UCSD-AML1 (cell line): ENCODE data around the gene CAMTA1.
"Not testable (repeated sequence)": the region's sequence is repeated elsewhere in the genome, so short reads cannot be mapped to it uniquely, and the experiment has no call there.

Experiments used
- DNase-seq: peaks from one replicate; lab custom pipeline; 2025; ENCODE audit not compliant: unreplicated experiment; lab: John Stamatoyannopoulos, UW

The CAMTA1 gene

DNA sequence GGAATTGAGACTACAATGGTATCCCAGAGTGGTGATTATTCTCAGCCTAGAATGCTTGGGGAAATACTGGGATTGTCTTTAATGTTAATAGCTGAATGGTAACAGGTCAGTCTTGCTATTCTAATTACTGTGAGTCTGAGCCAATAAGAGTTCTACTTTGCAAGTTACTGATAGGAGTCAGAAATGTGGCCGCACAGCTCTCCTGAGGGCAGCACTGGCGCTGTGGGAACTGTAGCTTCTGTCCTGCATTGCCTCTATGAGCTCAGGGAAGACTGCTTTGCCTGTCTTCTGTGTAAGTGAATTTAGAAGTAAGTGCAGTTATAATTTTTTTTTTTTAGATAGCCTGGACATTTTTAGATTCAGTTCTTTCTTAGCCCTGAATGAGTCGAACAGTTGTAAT lies 975.8 kb downstream of the CAMTA1 start:
- no peak for DNase-seq

DNA sequence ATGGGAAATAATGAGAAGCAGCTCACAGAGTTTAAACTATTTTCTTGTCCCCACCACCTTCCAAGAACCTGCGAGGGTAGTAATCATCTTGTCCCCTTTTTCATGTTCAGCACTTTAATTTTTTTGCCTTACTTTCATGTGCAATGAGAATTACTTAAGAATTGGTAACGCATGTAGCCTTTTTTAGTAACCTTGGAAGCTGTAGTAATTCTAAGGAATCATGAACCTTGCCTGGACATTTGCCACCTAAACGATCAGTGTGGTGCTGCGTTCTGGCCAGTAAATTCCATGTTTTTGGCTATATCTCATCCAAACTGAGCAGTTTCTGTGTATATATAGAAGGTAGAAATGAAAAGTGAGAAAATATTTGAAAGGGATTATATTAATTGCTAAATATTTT lies 981.9 kb downstream of the CAMTA1 start:
- DNase-seq: no peak

DNA sequence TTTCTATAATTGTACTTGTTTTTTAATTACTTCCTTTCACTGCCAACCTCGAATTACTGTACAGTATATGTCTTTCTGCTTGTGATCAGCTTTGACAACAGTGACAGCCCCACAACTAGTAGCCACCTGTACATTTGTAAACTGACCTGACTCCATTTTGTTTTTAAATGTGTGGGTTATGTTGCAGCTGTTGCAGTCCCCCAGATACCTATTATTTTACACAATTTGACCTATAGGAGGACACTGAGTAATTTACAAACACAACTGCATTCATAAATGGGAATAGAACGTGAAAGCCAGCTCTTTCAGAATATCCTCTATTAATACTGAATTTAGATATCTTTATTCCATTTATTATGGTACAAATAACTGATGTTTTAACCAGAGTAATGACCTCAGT lies 983.3 kb downstream of the CAMTA1 start:
- DNase-seq: no peak

DNA sequence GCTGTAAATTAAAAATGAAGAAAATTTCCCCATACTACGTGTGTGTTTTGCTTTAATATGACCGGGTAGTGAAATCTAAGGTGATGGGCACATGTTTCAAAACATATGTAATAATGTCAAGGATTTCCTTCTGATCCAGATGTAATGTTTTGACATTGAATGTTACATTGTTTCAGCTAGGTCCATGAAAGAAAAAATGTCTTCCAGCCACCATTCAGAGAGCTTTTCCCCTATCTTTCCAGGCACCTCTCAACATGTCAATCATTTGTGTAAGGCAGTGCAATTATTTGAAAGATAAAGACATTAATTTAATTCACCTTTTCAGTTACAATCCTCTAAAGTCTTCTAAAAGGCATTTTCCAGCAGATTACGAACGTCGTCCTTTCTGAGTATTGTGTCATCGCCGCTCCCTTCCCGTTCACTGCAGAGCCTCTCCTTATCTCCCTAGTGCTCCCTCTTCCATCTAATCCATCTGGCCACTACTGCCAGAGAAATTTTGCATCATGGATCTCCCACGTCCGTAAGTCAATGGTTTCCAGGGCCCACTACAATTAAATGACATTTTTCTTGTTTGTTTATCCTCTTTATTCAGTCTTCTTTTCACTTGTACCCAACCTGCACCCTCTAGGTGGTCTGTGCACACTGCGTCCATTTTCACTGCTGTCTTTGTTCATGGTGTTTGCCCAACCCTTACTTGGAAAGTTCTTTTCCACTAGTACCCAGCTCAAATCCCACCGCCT lies 984.6 kb downstream of the CAMTA1 start:
- DNase-seq: no peak

GRCh38 chr1:7770669-7770996 lies 985.4 kb downstream of the CAMTA1 start:
- DNase-seq: no peak

DNA sequence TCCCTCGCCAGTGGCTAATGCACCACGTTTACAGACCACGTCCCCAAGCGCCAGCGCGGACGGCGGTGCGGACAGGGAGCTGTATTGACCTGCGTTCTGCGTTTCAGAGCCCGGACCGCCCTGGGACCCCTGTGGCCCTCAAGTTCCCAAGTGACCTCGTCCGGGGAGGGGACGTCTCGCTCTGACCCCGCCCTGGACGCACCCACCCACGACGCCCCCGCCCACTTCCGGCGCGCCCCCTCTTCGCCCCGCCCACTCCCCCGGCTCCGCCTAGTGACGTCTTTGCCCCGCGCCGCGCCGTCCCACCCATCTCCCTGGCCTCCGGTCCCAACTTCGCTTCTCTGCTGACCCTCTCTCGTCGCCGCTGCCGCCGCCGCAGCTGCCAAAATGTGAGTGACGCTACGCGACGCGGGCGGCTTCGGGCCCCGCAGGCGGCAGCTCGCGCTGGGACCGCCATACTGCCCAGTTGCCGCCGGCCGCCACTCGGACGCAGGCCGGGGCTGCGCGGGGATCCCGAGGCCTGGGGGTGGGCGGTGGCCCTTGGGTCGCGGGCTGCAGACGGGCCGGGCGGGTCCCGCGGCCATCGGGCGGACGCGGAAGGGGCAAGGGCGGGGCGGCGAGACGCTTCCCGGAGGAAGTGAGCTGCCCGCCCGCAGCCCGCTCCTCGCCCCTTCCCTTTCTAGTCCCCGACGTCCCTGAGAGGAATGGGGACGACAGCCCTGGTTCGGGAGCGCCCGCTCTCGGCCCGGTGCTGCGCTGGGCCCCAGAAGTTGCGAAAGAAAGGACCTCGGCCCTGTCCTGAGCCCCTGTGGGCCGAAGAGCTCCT lies 986.0 kb downstream of the CAMTA1 start, which contains the start of gene VAMP3:
TSS of gene VAMP3 (plus strand) at position 300 of the 826 bp plus-strand sequence. CDS start at position 388, 88 bp downstream.
- peak; percentile 88 for DNase-seq

- DNase-seq: no peak
Observed at GRCh38 chr1:7771823-7772299, 986.6 kb downstream of the CAMTA1 start.

DNA sequence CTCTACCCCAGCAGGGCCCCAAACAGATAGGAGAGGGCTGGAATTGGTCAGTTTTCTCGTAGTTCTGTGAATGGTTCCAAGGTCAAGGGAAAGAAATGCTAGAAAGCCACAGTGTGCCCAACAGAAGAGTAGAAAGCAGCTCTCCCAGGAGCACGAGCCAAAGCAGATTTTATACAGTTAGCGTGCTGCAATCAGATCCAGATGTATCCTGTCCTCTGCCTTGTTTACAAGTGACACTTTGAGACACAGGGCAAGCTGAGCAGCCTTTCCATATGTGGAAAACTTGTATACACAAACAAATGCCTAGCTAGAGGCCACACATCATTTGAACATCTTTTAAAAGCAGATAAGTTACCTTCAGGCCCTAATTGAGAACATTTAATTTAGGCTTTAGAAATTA lies 992.3 kb downstream of the CAMTA1 start:
- DNase-seq: no peak

DNA sequence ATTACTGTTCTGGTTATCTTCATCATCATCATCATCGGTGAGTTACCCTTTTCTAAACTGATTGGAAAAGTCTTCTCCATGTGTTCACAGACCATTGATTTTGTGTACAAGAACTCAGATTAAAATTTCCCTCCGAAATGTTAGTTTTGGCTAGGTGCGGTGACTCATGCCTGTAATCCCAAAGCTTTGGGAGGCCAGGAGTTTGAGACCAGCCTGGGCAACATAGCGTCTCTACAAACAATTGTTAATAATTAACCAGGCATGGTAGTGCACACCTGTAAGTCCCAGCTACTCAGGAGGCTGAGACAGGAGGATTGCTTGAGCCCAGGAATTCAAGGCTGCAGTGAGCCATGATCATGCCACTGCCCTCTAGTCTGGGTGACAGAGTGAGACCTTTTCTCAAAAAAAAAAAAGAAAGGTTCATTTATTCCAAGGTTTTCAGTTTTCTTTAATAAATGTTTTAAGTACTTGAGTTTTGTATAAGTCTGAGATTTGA lies 992.9 kb downstream of the CAMTA1 start:
- DNase-seq: no peak

- DNase-seq: no peak
Observed at GRCh38 chr1:7780976-7781375, 995.7 kb downstream of the CAMTA1 start.

DNA sequence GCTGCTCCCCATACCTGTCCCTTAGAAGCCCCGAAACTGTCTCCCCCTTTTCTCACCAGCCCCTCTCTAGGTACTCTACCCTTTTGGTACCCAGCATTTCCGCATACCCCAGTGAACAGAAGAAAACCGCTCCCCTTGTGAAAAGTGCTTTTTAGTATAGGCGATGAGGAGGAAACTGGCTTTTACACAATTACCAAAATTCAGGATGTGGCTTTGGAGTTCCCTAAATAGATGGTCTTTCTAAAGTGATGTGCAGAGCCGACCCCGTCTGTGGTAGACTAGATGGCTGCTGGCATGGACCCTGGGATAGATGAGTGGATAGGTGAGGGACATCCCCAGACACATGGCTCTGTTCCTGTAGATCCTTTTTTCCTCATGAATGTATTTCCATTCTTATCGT lies 996.2 kb downstream of the CAMTA1 start:
- DNase-seq: peak; percentile 20

DNA sequence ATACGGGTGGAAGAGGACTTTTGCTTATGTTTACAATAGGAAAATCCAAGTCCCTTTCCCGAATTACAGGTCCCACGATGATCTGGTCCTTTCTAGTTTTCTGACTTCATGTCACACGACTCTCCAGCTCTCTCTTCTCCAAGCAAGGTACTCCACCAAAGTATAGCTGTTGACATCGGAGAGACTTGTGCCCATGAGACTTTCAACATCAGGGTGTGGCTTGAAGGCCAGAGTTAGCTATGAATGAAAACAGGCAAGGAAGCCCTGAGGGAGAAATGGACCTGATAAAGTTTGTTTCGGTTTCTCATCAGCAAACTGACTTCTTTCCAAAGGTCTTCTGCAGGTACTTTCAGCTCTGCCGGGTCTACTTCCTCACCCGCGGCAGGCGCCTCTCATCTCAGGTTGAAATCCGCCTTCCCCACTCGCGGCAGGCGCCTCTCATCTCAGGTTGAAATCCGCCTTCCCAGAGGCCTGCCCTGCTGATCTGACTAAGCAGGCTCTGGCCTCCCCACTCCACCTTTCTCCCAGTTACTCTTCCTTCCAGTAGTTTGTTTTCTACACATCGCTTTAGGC lies 996.8 kb downstream of the CAMTA1 start:
- no peak for DNase-seq

- peak; percentile 57 for DNase-seq
Observed at GRCh38 chr1:7783178-7783711, 998.0 kb downstream of the CAMTA1 start.

- peak; percentile 94 for DNase-seq
Observed at GRCh38 chr1:7783826-7784491, 998.7 kb downstream of the CAMTA1 start, which contains the start of gene PER3. Gene PER3 (plus strand): TSS chr1:7784291. CDS start chr1:7784878, 587 bp downstream.

GRCh38 chr1:7784492-7785071 lies 999.3 kb downstream of the CAMTA1 start:
- no peak for DNase-seq

DNA sequence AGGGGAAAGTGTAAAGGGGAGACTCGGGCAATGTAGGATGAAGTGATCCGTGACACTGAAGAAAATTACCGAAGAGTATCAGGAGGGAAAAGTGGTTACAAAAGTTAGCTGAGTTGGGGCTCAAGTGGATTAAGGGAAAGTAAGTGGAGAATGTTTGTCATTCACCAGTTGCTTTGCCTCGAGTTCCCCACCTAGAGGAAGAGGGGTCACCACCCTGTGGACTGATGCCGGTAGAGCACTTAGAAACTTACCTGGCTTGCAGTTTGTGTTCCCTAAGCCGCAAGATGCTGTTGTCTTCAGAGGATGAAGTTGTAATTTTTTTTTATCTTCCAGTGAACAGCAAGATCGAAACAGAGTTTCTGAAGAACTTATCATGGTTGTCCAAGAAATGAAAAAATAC lies 999.9 kb downstream of the CAMTA1 start:
- no peak for DNase-seq

- no peak for DNase-seq
Observed at GRCh38 chr1:7786795-7787194, 1001.5 kb downstream of the CAMTA1 start.

- no peak for DNase-seq
Observed at GRCh38 chr1:7789828-7790227, 1004.6 kb downstream of the CAMTA1 start.

GRCh38 chr1:7791027-7791426 lies 1005.8 kb downstream of the CAMTA1 start:
- DNase-seq: not testable (repeated sequence)

DNA sequence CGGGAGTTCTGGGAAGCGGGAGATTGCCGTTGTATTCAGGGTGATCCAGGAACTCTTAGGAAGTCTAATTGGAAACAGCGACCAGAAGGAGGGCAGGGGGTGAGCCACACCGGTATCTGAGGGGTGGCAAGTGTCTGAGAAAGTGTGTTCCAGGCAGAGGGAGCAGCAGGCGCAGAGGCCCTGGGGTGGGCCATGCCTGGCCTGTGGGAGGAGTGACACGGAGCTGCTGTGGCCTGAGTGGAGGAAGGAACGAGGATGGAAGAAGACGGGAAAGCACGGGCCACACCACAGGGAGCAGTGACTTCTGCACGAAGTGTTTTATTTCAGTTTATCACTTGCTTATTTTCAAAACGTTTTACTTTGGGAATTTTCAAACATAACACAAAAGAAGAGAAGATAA lies 1010.2 kb downstream of the CAMTA1 start:
- DNase-seq: no peak
